ENCODE data around the gene TRMO.

- no peak for TF ChIP-seq CTCF (conservative IDR thresholded peaks at IDR 0.05; ENCODE audit: low read depth in 2 of 2)
- no peak for TF ChIP-seq ZNF462 (CRISPR knock-in tag; IDR thresholded peaks at IDR 0.05)
- TF ChIP-seq JUNB (IDR thresholded peaks at IDR 0.05; ENCODE audit: unreplicated experiment): no peak
- TF ChIP-seq EZH2phosphoT487 (IDR thresholded peaks at IDR 0.05; ENCODE audit: unreplicated experiment): no peak
- no peak for TF ChIP-seq EZH2 (IDR thresholded peaks at IDR 0.05; ENCODE audit: low read depth, unreplicated experiment)
- no peak for TF ChIP-seq POLR2AphosphoS5 (IDR thresholded peaks at IDR 0.05; ENCODE audit: low read depth)
- no peak for TF ChIP-seq ZNF114 (CRISPR knock-in tag; IDR thresholded peaks at IDR 0.05)
These were observed 16.0 kb downstream of the TRMO start for GRCh38 chr9:97906236-97906831.

Measured in GM23338 (cell line).